Calu3 (cell line): ENCODE data around the gene MATN1. TPM values are rescaled to one million over a fixed set of nuclear protein-coding genes. Genes with fewer than 3 reads are reported as not detected.

ENCODE experiments used
- BruUV-seq: library from RNA; stranded (reverse); fragments of 400-500 nt; replicated peaks from 2 replicates; lab custom pipeline; 2021; lab: Mats Ljungman, UMichigan
- CTCF ChIA-PET: fragments of 300-600 bp; sonication (Branson Sonifier 250); formaldehyde crosslinking; loops from one replicate; lab custom pipeline; 2022; ENCODE audit warnings: antibody characterized with exemption; lab: Charles Lee
- DNase-seq: peaks from one replicate; pipeline ENCODE4 v3.0.0; 2022
- H3K27ac Mint-ChIP-seq: one replicate; pipeline ENCODE4 v1.8.0; 2022; ENCODE audit warnings: mixed read lengths; ENCODE audit not compliant: unreplicated experiment
- H3K27me3 Mint-ChIP-seq: one replicate; pipeline ENCODE4 v1.8.0; 2022; ENCODE audit warnings: mixed read lengths; ENCODE audit not compliant: unreplicated experiment
- H3K36me3 Mint-ChIP-seq: one replicate; pipeline ENCODE4 v1.8.0; 2022; ENCODE audit warnings: mild to moderate bottlenecking, moderate library complexity, mixed read lengths; ENCODE audit not compliant: insufficient read depth, unreplicated experiment
- H3K4me1 Mint-ChIP-seq: one replicate; pipeline ENCODE4 v1.8.0; 2022; ENCODE audit warnings: mild to moderate bottlenecking, low read depth, mixed read lengths; ENCODE audit not compliant: unreplicated experiment
- H3K4me3 Mint-ChIP-seq: one replicate; pipeline ENCODE4 v1.8.0; 2022; ENCODE audit warnings: mild to moderate bottlenecking, low read depth, moderate library complexity, mixed read lengths; ENCODE audit not compliant: unreplicated experiment
- H3K9me3 Mint-ChIP-seq: one replicate; pipeline ENCODE4 v1.8.0; 2022; ENCODE audit warnings: low read depth, mixed read lengths; ENCODE audit not compliant: unreplicated experiment
- CTCF ChIP-seq: fragments of 200-600 bp; IDR thresholded peaks from one replicate; pipeline ENCODE4 v1.8.0; 2022; ENCODE audit warnings: antibody characterized with exemption; ENCODE audit not compliant: unreplicated experiment
- intact Hi-C: fragments of 100-400 bp; cut with micrococcal nuclease; formaldehyde crosslinking; loops from one replicate; pipeline ENCODE4 v1.10.0; 2022; ENCODE audit not compliant: unreplicated experiment
- total RNA-seq: library from RNA; stranded (reverse); gene quantifications from 2 replicates; pipeline ENCODE4 v1.2.3, GENCODE V29; 2022

The MATN1 gene
- total RNA-seq, 1 experiment from 2014 or later, result not detected

DNA sequence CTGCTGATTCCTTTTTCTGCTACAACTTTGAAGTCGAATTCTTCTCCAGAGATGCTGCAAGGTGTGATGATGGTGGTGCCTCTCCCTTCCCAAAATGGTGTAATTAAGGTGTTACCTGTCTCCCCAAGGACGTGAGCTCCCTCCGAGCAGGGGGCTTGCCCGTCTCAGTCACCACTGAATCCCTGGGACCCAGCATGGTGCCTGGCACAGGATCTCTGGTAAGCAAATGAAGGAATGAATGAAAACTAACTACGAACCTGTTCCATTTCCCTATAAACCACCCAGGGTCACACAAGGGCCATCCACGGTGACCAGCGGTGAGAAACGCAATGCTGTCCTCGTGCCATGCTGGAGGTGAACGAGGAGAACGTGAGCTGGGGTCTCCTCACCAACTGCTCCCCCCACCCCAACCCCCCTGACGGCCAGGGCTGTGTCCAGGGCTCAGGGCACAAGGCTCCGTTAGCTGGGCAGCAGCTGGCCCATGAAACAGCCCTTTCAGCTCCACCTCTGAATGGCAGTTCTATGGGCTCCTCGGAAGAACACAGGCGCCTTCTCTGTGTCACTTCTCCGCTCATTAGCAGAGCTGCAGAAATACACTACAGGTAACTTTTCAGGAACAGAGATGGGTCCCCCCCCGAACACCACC lies 2.2 kb upstream of the MATN1 start:
- Mint-ChIP-seq H3K9me3 (no peaks in the 10 kb centered on the region), H3K27me3 (peaks cover 1% of the 10 kb centered on the region), H3K4me1 (no peaks in the 10 kb centered on the region), H3K27ac (no peak overlapping the region), H3K4me3 (no peak overlapping the region), H3K36me3 (peaks cover 19% of the 10 kb centered on the region)
- intact Hi-C loops, result no loop called here
- no peak for DNase-seq
- TF ChIP-seq CTCF, result no peak
- BruUV-seq, result no TSS peak
- CTCF ChIA-PET, result no interaction called here

- no peaks in the 10 kb centered on the region for H3K9me3 Mint-ChIP-seq
- H3K27ac Mint-ChIP-seq, result no peak overlapping the region
- no peak for DNase-seq
- no peaks in the 10 kb centered on the region for H3K27me3 Mint-ChIP-seq
- CTCF ChIA-PET, result interaction anchor here (1.2 to 6.6 kb wide), 2 partner anchors 19 to 54 kb away, joined by 3 to 116 read pairs; no protein-coding TSS in a partner anchor
- BruUV-seq, result no TSS peak
- peaks cover 20% of the 10 kb centered on the region for H3K36me3 Mint-ChIP-seq
- intact Hi-C loops, result loop anchor here (5.0 kb wide), 1 partner anchor 187 kb away; no protein-coding TSS in a partner anchor
- no peak for TF ChIP-seq CTCF
- no peaks in the 10 kb centered on the region for H3K4me1 Mint-ChIP-seq
- no peak overlapping the region for H3K4me3 Mint-ChIP-seq
Measured at GRCh38 chr1:30724655-30725421, 1.5 kb upstream of the MATN1 start.

GRCh38 chr1:30724175-30724574 lies 790 bp upstream of the MATN1 start:
- no peak for DNase-seq
- CTCF ChIA-PET, result interaction anchor here (1.2 to 6.6 kb wide), 2 partner anchors 20 to 55 kb away, joined by 3 to 116 read pairs; no protein-coding TSS in a partner anchor
- peaks cover 21% of the 10 kb centered on the region for H3K36me3 Mint-ChIP-seq
- no peaks in the 10 kb centered on the region for H3K9me3 Mint-ChIP-seq
- no peaks in the 10 kb centered on the region for H3K27me3 Mint-ChIP-seq
- no peak overlapping the region for H3K27ac Mint-ChIP-seq
- H3K4me1 Mint-ChIP-seq, result no peaks in the 10 kb centered on the region
- BruUV-seq, result no TSS peak
- TF ChIP-seq CTCF, result peak; percentile 13
- intact Hi-C loops, result loop anchor here (5.0 kb wide), 1 partner anchor 188 kb away; no protein-coding TSS in a partner anchor
- no peak overlapping the region for H3K4me3 Mint-ChIP-seq

GRCh38 chr1:30721812-30722537 lies 1.4 kb downstream of the MATN1 start:
- CTCF ChIA-PET, result interaction anchor here (6.6 kb wide), 1 partner anchor 57 kb away, joined by 116 read pairs; no protein-coding TSS in a partner anchor
- BruUV-seq, result no TSS peak

More at GRCh38 chr1:30721812-30722537, 1.4 kb downstream of the MATN1 start:
- peak; percentile 51 for DNase-seq
- no peaks in the 10 kb centered on the region for H3K4me1 Mint-ChIP-seq
- H3K27ac Mint-ChIP-seq, result no peak overlapping the region
- no peak overlapping the region for H3K4me3 Mint-ChIP-seq
- TF ChIP-seq CTCF, result no peak
- intact Hi-C loops, result loop anchor here (1.0 to 5.0 kb wide), 2 partner anchors 60 to 190 kb away; no protein-coding TSS in a partner anchor
- peaks cover 31% of the 10 kb centered on the region for H3K36me3 Mint-ChIP-seq
- H3K9me3 Mint-ChIP-seq, result no peaks in the 10 kb centered on the region
- H3K27me3 Mint-ChIP-seq, result no peaks in the 10 kb centered on the region
